ENCODE measurements around the gene MUCL3. TPM values are rescaled to one million over a fixed set of nuclear protein-coding genes. Genes with fewer than 3 reads are reported as not detected.

MUCL3 gene
- total RNA-seq, 4 donors from 2014 or later = 0.18 TPM; not detected in 3

- H3K27ac ChIP-seq = no peak within 1 kb of the TSS
- H3K27me3 ChIP-seq = no peaks in the 10 kb centered on the region
- H3K4me3 ChIP-seq = no peak within 1 kb of the TSS
- H3K36me3 ChIP-seq = no peaks in the 10 kb centered on the region
- no peak for DNase-seq
- no peaks in the 10 kb centered on the region for H3K4me1 ChIP-seq
- H3K9me3 ChIP-seq = no peaks in the 10 kb centered on the region
- no peak for TF ChIP-seq CTCF (IDR thresholded peaks at IDR 0.05)
- no peak for TF ChIP-seq POLR2A (IDR thresholded peaks at IDR 0.05)
Measured at GRCh38 chr6:30983439-30983838, 42.7 kb downstream of the MUCL3 start, which contains the start of gene MUC21. TSS of gene MUC21 (plus strand) at chr6:30983718. CDS start at chr6:30983959, 241 bp downstream.

- Histone ChIP-seq H3K36me3 (no peaks in the 10 kb centered on the region), H3K27ac (no peak overlapping the region), H3K9me3 (no peaks in the 10 kb centered on the region), H3K4me1 (no peaks in the 10 kb centered on the region), H3K4me3 (no peak overlapping the region), H3K27me3 (no peaks in the 10 kb centered on the region)
- no peak for DNase-seq
- TF ChIP-seq CTCF (IDR thresholded peaks at IDR 0.05) = no peak
- TF ChIP-seq POLR2A (IDR thresholded peaks at IDR 0.05) = no peak
Measured at GRCh38 chr6:30985490-30985889, 44.7 kb downstream of the MUCL3 start.

- TF ChIP-seq POLR2A (IDR thresholded peaks at IDR 0.05) = no peak
- TF ChIP-seq CTCF (IDR thresholded peaks at IDR 0.05) = no peak
- Histone ChIP-seq H3K27me3 (no peaks in the 10 kb centered on the region), H3K36me3 (no peaks in the 10 kb centered on the region), H3K27ac (no peak overlapping the region), H3K4me1 (no peaks in the 10 kb centered on the region), H3K4me3 (no peak overlapping the region), H3K9me3 (no peaks in the 10 kb centered on the region)
- DNase-seq = no peak
Measured at GRCh38 chr6:30987304-30987703, 46.5 kb downstream of the MUCL3 start.

- no peak for TF ChIP-seq CTCF (IDR thresholded peaks at IDR 0.05)
- TF ChIP-seq POLR2A (IDR thresholded peaks at IDR 0.05) = no peak
- Histone ChIP-seq H3K4me3 (no peak overlapping the region), H3K36me3 (no peaks in the 10 kb centered on the region), H3K27me3 (no peaks in the 10 kb centered on the region), H3K27ac (no peak overlapping the region), H3K4me1 (no peaks in the 10 kb centered on the region), H3K9me3 (no peaks in the 10 kb centered on the region)
- DNase-seq = no peak
Measured at GRCh38 chr6:30988209-30988825, 47.5 kb downstream of the MUCL3 start.

GRCh38 chr6:30990422-30991086, 49.8 kb downstream of the MUCL3 start:
- peak in 1 of 3 donors; percentile 47 for DNase-seq
- H3K27ac ChIP-seq = no peak overlapping the region
- H3K4me3 ChIP-seq = no peak overlapping the region
- no peaks in the 10 kb centered on the region for H3K36me3 ChIP-seq
- no peaks in the 10 kb centered on the region for H3K4me1 ChIP-seq
- H3K9me3 ChIP-seq = no peaks in the 10 kb centered on the region
- no peak for TF ChIP-seq CTCF (IDR thresholded peaks at IDR 0.05)
- TF ChIP-seq POLR2A (IDR thresholded peaks at IDR 0.05) = no peak
- H3K27me3 ChIP-seq = no peaks in the 10 kb centered on the region
